NCI-H128 (cell line): ENCODE data around the gene KCNG2.

Experiments
- DNase-seq: peaks from one replicate; lab custom pipeline; 2025; ENCODE audit not compliant: unreplicated experiment; lab: John Stamatoyannopoulos, UW

Gene KCNG2

GRCh38 chr18:79882522-79883241 lies 84.9 kb downstream of the KCNG2 start:
- DNase-seq: no peak

GRCh38 chr18:79883461-79884293 lies 85.9 kb downstream of the KCNG2 start:
- DNase-seq: no peak

- no peak for DNase-seq
These were observed 86.7 kb downstream of the KCNG2 start for GRCh38 chr18:79884294-79884962.

- no peak for DNase-seq
These were observed 87.4 kb downstream of the KCNG2 start for GRCh38 chr18:79884963-79885728.

- DNase-seq: no peak
These were observed 89.7 kb downstream of the KCNG2 start for GRCh38 chr18:79887181-79888000.

- DNase-seq: no peak
These were observed 90.3 kb downstream of the KCNG2 start for GRCh38 chr18:79888016-79888415.

- no peak for DNase-seq
These were observed 91.8 kb downstream of the KCNG2 start for GRCh38 chr18:79889569-79889968.

- DNase-seq: no peak
These were observed 92.9 kb downstream of the KCNG2 start for GRCh38 chr18:79890674-79891073.

- DNase-seq: no peak
These were observed 99.0 kb downstream of the KCNG2 start for GRCh38 chr18:79896738-79897137.

GRCh38 chr18:79897940-79898625 lies 100.3 kb downstream of the KCNG2 start:
- no peak for DNase-seq

GRCh38 chr18:79898952-79899608 lies 101.3 kb downstream of the KCNG2 start:
- no peak for DNase-seq

GRCh38 chr18:79899609-79900445 lies 102.1 kb downstream of the KCNG2 start:
- no peak for DNase-seq

GRCh38 chr18:79900610-79901570 lies 103.2 kb downstream of the KCNG2 start:
- DNase-seq: no peak

- no peak for DNase-seq
These were observed 103.9 kb downstream of the KCNG2 start for GRCh38 chr18:79901665-79902064.

GRCh38 chr18:79902075-79902474 lies 104.3 kb downstream of the KCNG2 start:
- DNase-seq: no peak

GRCh38 chr18:79902640-79903039 lies 104.9 kb downstream of the KCNG2 start:
- DNase-seq: no peak

GRCh38 chr18:79903071-79903635 lies 105.4 kb downstream of the KCNG2 start:
- DNase-seq: no peak
